Adipose tissue (tissue), 3 donors: Measurements from ENCODE around the gene CWC22. TPM values are rescaled to one million over a fixed set of nuclear protein-coding genes. Genes with fewer than 3 reads are reported as not detected.
"Not testable (repeated sequence)": the region's sequence is repeated elsewhere in the genome, so short reads cannot be mapped to it uniquely, and the experiment has no call there.

Experiments
- H3K27ac ChIP-seq: one replicate; pipeline ENCODE4 v1.5.1; 2013; ENCODE audit warnings: low read depth, low read length
- WGBS, 3 donors: extraction: QIAGEN DNeasy Blood & Tissue Kit; methylation state at CpG; one replicate each; pipeline ENCODE4 v1.1.7; 2013; 5-methylcytosine and 5-hydroxymethylcytosine counted together
- polyA plus RNA-seq, 3 donors: library from polyadenylated mRNA; stranded (reverse); fragments of 200-250 nt; gene quantifications; one replicate each; pipeline ENCODE4 v1.2.3, GENCODE V29; 2013
- donor health status: healthy with polysubstance abuse.
- donor health status: Bipolar disorder and iron deficiency.
- donor health status: healthy.

The CWC22 gene
- polyA plus RNA-seq, 3 donors: 5.0 to 16.9 (median 11.0) TPM

DNA sequence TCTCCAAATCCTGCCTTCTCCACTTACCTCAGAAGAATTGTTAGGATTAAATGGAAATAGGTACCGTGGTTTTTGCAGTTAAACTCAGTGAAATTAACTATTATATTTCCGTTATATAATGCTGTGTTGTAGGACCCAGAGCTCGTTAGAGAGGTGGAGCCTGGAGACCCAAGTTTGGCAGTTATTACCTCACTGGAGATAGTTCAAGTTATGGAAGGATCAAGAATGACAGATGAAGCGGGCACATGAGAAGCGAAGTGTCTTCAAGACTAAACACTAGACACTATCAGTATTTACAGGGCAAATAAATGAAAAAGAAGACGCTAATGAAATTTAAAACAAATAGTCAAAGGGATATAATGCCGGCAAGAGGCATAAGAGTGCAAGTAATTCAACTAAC, 866 bp downstream of the CWC22 start:
- WGBS, 3 donors: 4 to 9% (median 8%) methylated on average over 7 of the region's 7 CpGs
- H3K27ac ChIP-seq: no peak overlapping the region

GRCh38 chr2:180005465-180005864, 1.6 kb downstream of the CWC22 start:
- not testable (repeated sequence) for H3K27ac ChIP-seq
- WGBS, 3 donors: 96 to 98% (median 97%) methylated on average over 7 of the region's 7 CpGs

DNA sequence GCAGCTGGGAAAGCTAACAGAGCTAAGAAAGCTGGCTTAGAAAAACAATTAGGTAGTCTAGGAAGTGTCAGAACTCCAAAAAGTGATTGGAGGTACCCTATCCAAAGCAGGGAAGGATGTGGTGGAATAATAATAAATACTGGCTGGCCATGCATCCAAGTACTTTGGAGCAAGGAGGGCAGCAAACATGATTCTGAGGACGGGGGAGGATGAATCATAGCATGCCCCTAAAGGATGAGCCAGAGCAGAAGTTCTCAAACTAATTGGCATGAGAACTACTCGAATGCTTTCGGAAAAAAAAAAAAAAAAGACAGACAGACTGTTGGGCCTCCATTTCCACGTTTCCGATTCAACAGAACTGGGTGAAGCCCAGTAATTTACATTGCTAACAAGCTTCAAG, 2.4 kb downstream of the CWC22 start:
- no peak overlapping the region for H3K27ac ChIP-seq
- 88 to 94% (median 92%) methylated on average over 5 of the region's 5 CpGs for WGBS, 3 donors

DNA sequence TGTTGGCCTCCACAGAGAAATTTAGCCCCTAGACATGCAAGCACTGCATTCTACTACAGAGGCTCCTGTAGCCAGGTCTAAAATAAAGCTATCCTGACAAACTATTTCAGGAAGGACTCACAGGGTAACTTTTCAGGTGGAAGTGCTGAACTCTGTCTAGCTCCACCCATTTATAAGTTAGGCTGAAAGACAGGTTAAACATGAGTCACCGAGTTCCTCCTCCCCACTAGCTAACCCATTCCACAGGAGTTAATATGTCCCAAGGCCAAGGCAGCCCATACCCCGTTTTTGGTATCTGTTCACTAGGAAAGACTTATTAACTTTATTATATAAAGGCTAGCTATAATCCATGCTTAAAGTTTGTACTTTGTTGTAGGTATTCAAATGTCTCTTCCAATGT, 3.5 kb downstream of the CWC22 start:
- 46 to 84% (median 77%) methylated on average over 2 of the region's 2 CpGs for WGBS, 3 donors
- no peak overlapping the region for H3K27ac ChIP-seq

DNA sequence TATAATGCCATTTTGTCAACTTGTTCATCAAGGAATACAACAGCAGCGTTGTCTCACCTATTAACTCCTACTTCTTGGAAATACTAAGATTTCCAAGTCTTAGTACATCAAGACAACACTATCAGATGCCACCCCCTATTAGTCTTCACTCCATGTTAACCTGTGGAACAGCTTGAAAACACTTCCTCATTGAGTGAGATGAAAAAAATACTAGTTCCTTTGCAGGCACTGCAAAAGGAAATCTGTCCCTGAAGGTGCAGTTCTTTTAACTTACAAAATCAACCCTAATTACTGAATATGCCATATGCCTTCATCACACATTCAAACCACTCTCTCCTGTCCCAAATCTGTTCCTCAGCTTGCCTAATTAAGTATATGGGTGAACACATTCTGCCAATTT, 4.0 kb downstream of the CWC22 start:
- no peak overlapping the region for H3K27ac ChIP-seq
- 77 to 92% (median 79%) methylated on average over 1 of the region's 1 CpG for WGBS, 3 donors

- no peak overlapping the region for H3K27ac ChIP-seq
- 74 to 84% (median 80%) methylated on average over 2 of the region's 2 CpGs for WGBS, 3 donors
Observed at GRCh38 chr2:180002198-180002770, 4.8 kb downstream of the CWC22 start.

- no peak overlapping the region for H3K27ac ChIP-seq
- WGBS, 3 donors: 96 to 100% (median 97%) methylated on average over 1 of the region's 1 CpG
Observed at GRCh38 chr2:180001726-180002125, 5.4 kb downstream of the CWC22 start.

- no peak overlapping the region for H3K27ac ChIP-seq
Observed at GRCh38 chr2:180000434-180000833, 6.7 kb downstream of the CWC22 start.

DNA sequence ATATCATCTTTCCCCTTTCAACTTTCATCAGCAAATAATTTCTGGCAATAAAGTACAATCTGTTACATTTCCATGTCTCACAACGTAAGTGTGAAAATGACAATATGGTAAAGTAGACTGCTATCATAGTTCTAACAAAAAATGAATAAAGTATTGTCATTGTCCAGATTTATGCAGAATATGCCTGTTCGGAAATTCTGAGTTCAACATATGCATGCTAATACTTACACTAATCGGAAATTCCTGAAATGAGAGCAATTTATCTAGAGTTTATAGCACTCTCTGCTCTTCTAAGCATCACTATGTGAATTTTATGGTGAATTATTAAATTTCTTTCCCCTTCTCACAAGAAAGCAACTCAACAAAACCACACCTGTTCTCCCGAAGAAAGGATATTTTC, 8.1 kb downstream of the CWC22 start:
- WGBS, 3 donors: 96 to 97% (median 97%) methylated on average over 4 of the region's 4 CpGs
- H3K27ac ChIP-seq: no peak overlapping the region

DNA sequence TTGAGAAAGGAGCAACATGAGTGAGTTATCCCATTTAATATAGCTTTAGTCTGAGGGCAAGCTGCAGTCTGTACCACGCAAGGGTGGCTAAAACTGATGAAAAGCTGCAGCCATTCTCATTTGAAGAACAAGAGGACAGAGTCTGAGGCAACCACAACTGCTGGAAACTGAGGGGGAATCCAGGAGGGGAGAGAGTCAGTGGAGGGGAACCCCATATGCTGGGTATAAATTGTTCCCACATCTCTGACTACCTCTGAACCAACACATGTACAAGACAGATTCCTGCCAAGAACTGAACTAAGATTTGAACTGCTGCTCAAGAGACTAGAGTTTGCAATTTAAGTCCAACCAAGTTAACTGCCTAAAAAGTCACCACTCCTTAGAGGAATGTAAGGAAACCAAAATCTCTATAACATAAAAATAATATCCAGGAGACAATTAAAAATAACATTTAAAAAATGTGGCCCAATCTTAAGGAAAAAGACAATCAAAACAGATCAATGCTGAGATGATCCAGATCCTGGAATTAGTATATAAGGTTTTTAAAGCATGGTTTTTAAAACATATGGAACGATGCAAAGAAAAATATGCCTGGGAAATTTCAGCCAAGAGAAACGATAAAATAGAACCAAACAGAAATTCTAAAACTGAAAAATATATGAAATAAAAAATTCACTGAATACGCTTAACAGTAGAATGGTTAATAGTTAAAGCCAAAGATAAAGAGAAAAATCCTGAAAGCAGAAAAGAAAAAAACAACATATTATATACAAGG, 11.2 kb downstream of the CWC22 start:
- H3K27ac ChIP-seq: no peak overlapping the region
- 91 to 98% (median 94%) methylated on average over 4 of the region's 4 CpGs for WGBS, 3 donors

DNA sequence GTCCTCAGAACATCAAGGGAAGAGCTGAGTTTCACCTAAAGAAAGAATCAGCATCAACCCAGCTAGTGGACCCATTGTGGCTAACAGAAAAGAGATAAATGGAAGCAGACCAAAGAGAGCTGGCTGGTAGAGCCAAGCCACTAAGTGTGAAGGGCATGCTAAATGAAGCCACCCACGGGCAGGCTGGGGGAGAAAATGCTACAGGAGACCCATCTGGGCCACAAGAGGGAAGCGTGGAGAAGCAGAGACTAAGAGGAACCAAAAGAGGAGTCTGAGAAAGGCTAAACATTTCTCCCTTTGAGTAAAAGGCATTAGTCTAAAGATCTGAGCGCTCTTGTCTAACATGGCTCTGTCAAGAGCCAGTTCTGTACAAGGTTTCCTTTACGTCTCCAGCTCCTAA, 15.8 kb downstream of the CWC22 start:
- H3K27ac ChIP-seq: no peak overlapping the region
- 84 to 89% (median 87%) methylated on average over 4 of the region's 4 CpGs for WGBS, 3 donors

GRCh38 chr2:179990676-179991317, 16.3 kb downstream of the CWC22 start:
- no peak overlapping the region for H3K27ac ChIP-seq
- 74 to 77% (median 75%) methylated on average over 5 of the region's 5 CpGs for WGBS, 3 donors

- H3K27ac ChIP-seq: no peak overlapping the region
- WGBS, 3 donors: 50 to 96% (median 92%) methylated on average over 1 of the region's 1 CpG
Observed at GRCh38 chr2:179987916-179988315, 19.2 kb downstream of the CWC22 start.

GRCh38 chr2:179985163-179985820, 21.8 kb downstream of the CWC22 start:
- no peak overlapping the region for H3K27ac ChIP-seq
- WGBS, 3 donors: 91 to 94% (median 94%) methylated on average over 5 of the region's 5 CpGs

DNA sequence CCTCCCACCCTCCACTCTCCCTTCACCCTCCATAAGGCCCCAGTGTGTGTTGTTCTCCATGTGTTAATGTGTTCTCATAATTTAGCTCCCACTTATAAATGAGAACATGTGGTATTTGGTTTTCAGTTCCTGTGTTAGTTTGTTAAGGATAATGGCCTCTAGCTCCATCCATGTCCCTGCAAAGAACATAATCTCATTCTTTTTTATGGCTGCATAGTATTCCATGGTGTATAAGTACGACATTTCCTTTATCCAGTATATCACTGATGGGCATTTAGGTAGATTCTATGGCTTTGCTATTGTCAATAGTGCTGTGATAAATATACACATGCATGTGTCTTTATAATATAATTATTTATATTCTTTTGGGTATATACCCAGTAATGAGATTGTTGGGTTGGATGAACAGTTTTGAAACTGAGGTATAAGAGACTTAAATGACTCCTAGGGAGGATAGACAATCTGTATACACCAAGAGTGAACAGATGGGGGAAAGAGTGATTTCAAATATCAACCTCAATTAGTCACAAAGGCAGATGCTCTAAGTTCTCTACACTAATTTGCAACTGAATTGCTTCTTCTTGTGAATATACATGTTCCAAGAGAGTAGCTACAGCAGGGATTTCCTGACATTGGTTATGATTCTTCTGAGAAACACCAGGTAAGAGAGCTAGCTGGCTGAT, 23.7 kb downstream of the CWC22 start:
- 39 to 100% (median 97%) methylated on average over 1 of the region's 1 CpG for whole genome bisulfite sequencing, 3 donors
- no peak overlapping the region for H3K27ac ChIP-seq

DNA sequence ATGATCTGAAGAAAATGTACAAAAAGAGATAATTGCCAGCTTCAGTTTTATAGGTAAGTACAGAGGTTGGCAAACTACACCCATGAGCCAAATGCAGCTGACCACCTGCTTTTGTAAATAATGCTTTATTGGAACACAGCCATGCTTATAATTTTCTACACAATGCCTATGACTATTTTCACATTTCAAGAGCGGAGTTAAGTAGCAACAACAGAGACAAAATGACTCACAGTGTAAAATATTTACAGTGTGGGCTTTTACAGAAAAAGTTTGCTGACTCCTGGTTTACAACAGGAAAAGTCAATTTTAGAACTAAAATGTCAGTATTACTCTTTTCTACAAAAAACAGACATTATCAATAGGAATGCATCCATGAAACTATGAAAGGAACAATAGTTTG, 26.0 kb downstream of the CWC22 start:
- H3K27ac ChIP-seq: no peak overlapping the region
- 95 to 100% (median 96%) methylated on average over 1 of the region's 1 CpG for WGBS, 3 donors

DNA sequence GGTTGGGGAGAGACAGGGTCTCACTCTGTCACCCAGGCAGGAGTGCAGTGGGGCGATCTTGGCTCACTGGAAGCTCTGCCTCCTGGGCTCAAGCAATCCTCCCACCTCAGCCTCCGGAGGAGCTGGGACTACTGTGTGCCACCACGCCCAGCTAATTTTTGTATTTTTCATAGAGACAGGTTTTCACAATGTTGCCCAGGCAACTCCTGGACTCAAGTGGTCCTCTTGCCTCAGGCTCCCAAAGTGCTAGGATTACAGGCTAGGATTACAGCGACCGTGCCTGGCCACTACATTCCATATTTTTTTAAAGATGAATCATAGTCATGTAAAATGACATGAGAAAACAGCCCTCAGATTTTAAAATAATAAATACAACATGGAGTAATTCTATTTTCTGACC, 32.3 kb downstream of the CWC22 start:
- no peak overlapping the region for H3K27ac ChIP-seq
- 93 to 98% (median 96%) methylated on average over 5 of the region's 5 CpGs for WGBS, 3 donors

- WGBS, 3 donors: 87 to 92% (median 89%) methylated on average over 3 of the region's 3 CpGs
- no peak overlapping the region for H3K27ac ChIP-seq
Observed at GRCh38 chr2:179966778-179967394, 40.2 kb downstream of the CWC22 start.
